HG03064 (cell line): ENCODE results near the gene CMTR1.
"Not testable (repeated sequence)": the region's sequence is repeated elsewhere in the genome, so short reads cannot be mapped to it uniquely, and the experiment has no call there.

Experiments used
- ATAC-seq: cut with Tn5 transposase; IDR thresholded peaks from one replicate; pipeline ENCODE4 v1.9.1; 2021; ENCODE audit warnings: low read depth; ENCODE audit not compliant: unreplicated experiment

Gene CMTR1

DNA sequence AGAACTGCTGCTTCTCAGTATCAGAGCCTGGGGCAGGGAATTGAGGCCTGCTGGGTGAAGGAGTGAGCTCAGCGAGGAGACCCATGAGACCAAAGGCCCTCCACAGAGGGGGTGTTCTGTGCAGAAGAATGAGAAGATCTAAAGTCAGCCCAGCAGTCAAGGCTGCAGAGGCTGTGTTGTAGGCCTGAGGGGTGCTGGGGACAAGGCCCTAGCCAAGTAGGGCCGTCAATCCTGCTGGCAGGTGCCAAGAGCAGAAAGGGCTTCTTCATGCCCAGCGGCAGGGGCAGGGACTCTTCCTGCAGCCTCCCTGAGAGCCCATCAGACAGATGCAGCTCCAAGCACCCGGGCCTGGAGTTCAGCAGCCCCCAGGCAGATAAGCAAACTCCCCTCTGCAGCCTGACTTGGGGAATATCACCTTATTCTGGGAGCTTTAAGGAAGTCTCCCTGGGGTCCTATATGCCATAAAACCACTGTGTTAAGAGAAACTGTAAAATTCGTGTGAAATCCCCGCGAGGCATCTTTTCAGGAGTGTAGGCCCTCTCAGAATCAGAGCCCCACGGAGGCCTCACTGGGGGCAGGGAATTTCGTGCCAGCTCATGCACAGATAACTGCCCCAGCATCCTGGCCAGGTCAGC is 57.6 kb downstream of the CMTR1 start:
- no peak for ATAC-seq

DNA sequence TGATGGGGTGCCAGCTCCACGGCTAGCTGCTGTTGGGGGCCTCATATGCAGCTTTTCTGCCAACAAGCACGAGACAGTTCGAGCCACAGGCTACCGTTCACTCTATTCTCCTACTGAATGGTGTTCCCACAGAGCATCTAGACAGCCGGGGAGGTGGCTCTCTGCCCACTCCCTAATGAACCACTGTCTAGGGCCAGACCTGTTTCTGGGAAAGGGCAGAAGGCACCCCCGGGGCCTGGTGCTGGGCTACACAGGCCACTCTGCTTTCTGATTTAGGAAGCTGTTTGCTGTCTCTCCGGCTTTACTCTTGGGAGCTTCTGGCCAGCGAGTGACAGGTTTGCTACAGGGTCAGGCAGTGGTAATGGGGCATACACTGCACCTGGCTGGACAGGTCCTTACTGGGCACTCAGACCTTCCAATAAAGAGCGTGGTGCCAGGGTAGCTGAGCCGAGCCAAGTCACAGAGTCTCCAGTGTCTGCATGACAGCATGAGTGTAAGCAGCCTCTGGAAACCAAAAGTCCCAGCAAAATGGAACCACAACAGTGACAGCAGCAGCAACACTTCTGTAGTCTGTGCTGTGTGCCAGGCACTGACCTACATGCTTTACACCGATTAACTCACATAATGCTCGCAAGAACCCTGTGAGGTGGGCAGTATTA is 58.3 kb downstream of the CMTR1 start:
- no peak for ATAC-seq

GRCh38 chr6:37491830-37492208 is 58.8 kb downstream of the CMTR1 start:
- no peak for ATAC-seq

- no peak for ATAC-seq
These were observed 59.4 kb downstream of the CMTR1 start for GRCh38 chr6:37492236-37492972.

- no peak for ATAC-seq
These were observed 60.1 kb downstream of the CMTR1 start for GRCh38 chr6:37492991-37493660.

DNA sequence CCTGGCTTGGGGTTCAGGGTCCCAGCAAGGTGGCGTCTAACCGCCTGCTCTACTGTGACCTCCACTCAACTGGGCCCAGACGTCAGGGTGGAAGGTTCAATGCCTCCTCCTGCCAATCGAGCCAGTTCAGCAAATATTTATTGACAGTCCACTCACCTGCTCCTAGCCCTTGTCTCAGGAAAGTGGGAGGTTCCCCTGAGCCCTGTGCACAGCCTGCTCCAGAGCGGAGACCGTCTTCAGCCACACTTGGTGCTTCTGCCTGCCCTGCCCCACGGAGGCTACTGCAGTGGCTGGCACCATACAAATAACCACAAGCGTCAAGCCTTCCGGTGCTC is 60.6 kb downstream of the CMTR1 start:
- no peak for ATAC-seq

DNA sequence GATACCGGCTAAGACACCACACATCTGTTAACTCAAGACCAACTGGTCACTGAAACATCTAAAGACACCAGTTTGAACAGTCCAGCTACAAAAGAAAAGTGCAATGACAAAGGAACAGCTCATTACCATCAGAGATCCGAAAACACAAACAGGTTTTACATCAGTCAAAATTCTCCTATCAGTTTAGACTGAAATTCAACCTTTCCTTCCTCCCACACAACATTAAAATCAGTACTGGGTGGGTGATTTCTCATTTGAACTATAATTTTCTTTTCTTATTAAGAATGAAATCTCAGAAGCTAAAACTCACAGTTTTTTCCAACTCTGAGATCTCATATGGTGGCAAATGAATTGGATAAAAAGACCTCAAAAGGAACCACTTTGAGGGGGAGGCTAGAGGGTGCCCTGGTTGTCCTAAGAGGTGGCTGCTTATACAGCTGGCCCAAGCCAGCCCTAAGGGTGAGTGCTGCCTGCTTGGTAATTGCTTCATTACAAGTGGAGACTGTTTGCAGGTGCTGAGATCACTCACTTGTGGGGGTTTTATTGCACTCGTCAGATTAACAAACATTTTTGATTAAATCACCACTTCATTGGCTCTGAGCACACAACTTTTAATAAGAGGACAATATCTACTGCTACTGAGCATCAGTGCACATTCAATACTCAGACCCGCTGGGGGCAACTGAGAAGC is 62.4 kb downstream of the CMTR1 start:
- no peak for ATAC-seq

DNA sequence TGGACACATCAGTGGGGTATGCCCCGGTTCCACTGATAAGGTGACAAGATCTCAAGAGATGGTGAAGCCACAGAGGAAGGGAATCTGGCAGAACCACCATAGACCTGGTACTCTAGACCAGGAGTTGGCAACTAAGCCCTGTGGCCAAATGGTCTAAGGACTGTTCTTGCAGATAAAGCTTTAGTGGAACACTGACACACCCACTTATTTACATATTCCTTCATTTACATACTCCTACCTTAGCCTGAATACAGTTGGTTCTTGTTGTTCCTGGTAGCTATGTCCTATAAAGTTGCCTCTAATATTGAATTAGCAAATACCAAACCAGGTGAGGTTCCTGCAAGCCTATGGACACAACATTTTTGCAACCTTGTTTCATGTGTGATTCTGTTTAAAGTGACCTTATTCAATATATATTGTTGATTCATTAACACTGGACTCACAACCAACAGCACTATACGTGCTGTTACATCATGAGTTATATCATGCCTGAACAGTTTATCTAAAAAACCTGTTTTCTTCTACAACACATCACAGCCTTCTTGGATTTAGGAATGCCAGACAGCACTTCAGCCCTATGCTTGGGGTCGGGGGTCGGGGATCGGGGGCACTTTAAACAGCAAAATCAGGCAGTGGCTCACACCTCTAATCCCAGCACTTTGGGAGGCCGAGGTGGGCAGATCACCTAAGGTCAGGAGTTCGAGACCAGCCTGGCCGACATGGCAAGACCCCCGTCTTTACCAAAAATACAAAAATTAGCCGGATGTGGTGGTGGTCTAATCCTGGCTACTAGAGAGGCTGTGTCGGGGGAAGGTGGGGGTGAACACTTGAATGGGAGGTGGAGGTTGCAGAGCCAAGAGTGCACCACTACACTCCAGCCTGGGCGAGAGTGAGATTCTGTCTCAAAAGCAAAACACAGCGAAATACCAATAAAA is 64.2 kb downstream of the CMTR1 start:
- ATAC-seq = no peak

DNA sequence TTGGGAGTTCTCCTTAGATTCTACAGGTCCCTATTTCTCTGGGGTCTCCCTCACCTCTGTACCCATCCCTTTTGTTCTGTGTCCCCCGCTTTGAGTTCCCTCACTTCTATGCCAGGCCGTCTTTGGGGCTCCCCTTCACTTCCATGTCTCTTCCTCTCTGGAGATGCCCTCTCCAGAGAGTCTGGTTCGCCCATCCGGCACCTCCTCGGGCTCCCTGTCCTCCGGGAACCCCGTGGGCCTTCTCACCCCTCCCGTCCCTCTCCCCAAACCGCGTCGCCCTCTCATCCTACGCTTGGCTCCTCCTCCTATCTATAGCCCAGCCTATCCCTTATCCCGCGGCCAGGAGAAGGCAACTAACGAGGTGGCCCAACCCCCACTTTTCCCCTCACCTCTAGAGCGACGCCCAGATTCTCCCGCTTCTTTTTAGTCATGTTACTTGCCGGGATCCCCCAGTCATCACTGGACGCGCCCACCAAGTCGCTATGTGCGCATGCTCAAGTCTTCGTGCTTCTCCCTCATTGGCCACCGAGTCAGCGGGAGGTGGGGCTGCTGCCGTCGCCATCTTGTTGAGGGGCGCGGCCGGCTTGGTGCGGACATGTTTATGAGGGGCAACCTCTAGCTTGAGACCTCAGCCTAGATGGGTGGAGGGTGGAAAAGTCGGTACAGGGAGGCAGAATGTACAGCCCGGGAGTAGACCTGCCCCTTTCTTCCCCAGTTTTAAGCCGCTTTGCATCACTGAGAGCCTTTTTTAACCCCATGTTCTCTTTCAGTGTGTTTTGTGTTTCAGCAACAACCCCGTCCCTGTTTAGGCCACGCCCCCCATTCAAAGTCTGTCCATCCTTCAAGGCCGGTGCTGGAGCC is 66.6 kb downstream of the CMTR1 start, which contains the start of gene CCDC167:
TSS of gene CCDC167 (minus strand) at position 461 of the 861 bp plus-strand sequence. CDS start at position 431, 30 bp downstream.
- ATAC-seq = peak; percentile 77

DNA sequence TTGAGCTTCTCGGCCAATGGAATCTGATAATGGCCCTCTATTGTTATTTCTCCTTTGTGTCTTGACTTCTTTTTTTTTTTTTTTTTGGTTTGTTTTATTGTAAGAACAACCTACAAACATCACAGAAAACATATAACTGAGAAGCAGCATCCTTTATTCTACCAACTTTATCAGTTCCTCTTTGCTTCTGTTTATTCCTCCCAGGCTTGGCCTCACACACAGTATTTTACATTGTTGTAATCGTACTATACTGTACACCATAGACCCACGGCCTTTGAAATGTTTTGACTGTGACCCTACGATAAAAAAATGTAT is 67.2 kb downstream of the CMTR1 start:
- ATAC-seq = no peak

- not testable (repeated sequence) for ATAC-seq
These were observed 67.9 kb downstream of the CMTR1 start for GRCh38 chr6:37500904-37501303.

GRCh38 chr6:37501632-37502491 is 68.8 kb downstream of the CMTR1 start:
- no peak for ATAC-seq

DNA sequence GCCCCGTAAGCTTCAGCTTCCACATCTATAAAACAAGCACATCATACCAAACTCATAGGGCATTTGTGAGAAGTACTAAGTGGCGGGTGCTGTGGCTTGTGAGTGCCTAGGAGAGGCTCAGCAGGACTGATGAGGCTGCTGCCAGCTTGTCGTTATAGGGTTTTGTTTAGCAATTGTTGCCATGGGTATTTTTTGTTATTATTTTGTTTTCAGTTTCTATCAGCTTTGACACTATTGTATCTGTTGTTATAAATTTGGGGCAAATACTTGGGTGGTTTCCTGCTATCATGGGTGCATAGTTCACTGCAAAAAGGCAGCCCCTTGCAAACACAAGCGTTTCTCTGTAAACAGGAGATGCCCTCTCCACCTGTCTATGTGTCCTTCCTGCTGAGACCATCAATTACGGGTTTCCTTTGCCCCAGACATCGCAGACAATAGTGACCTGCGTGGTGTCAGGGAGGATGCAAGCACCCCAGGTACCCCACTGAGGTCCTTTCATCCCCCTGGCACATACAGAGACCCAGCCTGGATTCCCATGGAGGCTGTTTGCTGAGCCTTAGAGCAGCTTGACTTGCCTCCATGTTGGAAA is 69.8 kb downstream of the CMTR1 start:
- no peak for ATAC-seq

DNA sequence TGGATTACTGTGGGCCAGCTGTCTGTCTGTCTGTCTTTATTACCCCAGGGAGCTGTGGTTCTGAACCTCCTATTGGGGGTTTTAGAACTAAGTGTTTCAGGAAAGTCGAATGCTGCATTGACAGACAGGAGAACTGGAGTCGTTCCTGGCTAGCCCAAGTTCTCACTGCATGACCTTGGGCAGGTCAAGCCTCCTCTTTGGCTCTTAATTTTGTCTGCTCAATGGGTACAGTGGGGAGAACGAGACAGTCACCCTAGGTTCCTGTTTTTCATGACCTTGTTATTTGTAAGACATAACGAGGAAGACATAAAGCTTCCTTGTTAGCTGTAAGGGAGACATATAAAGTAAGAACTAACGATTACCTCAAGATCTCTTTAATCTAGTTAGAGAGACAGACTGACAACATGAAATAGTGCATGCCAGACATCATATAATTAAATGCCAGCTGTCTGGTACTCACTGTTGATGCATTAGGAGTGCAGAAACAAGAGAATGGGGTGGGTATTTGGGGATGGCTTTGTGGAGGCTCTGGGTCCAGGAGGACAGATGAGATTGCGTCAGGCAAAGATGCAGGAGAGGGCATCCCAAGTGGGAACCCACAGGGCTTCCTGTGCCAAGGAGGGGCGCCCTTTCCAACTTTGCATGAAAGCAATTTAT is 70.4 kb downstream of the CMTR1 start:
- no peak for ATAC-seq

DNA sequence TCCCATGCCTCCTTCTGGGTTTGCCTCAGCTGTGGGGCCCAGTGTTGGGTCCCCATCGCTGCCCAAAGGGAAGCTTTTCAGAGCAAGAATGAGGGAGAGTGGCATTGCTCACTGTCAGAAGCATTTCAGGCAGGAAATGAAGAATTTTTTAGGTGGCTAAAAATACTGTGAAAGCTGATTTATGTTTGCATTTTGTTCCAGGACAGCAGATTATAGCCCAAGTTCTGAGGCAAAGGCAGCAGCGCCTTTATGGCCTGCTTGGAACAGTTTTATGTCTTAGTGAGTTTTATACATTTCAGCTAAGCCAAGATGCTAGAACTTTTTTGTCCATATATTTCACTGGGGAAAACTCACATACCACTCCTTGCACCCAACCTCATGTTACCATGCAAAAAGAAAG is 71.0 kb downstream of the CMTR1 start:
- no peak for ATAC-seq

- ATAC-seq = no peak
These were observed 73.5 kb downstream of the CMTR1 start for GRCh38 chr6:37506479-37506878.

- ATAC-seq = no peak
These were observed 74.1 kb downstream of the CMTR1 start for GRCh38 chr6:37507077-37507476.
